SK-N-MC (cell line): Measurements from ENCODE around the gene DNAJB1.

Source experiments
- EZH2 ChIP-seq: fragments of 200-600 bp; sonication (generic); IDR thresholded peaks from one replicate; pipeline ENCODE4 v1.6.1; 2017; ENCODE audit warnings: antibody characterized with exemption
- FOXP2 ChIP-seq: optimal IDR thresholded peaks from 2 replicates; pipeline ENCODE3; 2011; ENCODE audit warnings: mild to moderate bottlenecking, moderate library complexity; ENCODE audit not compliant: insufficient read depth; ENCODE audit errors: extremely low read length, control extremely low read depth

DNA sequence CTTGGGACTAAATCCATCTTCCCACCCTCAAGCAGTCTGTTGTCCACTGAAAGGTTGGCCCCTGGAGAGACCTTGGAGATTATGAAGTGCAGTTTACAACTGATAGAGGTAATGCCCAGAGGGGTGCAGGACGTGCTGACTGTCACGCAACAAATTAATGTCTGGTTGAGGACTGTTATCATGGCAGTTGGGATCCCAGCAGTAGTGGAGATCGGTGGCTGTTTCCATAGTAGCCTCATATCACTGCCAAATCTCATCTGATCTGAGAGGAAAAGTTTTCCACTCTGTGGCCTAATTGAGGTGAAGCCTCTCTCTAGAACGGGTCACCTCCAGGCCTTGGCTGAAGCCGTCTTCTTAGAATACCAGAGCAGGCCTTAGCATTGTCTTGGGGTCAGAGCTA lies 15.3 kb upstream of the DNAJB1 start:
- TF ChIP-seq FOXP2 (no peak), EZH2 (no peak)
